AG04450 (cell line): ENCODE results near the gene TEX14. TPM values are rescaled to one million over a fixed set of nuclear protein-coding genes. Genes with fewer than 3 reads are reported as not detected.

Source experiments
- CTCF ChIA-PET: fragments of 300-600, 350-600 bp; formaldehyde crosslinking; extraction: SDS; loops from one replicate; lab custom pipeline; 2022; ENCODE audit warnings: antibody characterized with exemption, inconsistent platforms; lab: Charles Lee
- POLR2A ChIA-PET: fragments of 350-600 bp; formaldehyde crosslinking; extraction: SDS; loops from one replicate; lab custom pipeline; 2021; ENCODE audit warnings: antibody characterized with exemption, inconsistent platforms; lab: Yijun Ruan, JAX
- DNase-seq: peaks from one replicate; pipeline ENCODE4 v3.0.0-alpha.2; 2011; ENCODE audit warnings: low read depth, low spot score
- H3K27ac ChIP-seq: one replicate; pipeline ENCODE4 v1.5.1; 2012; ENCODE audit warnings: low read depth, low read length, control low read depth
- H3K27me3 ChIP-seq: one replicate; pipeline ENCODE4 v1.6.0; 2012; ENCODE audit warnings: low read length; ENCODE audit not compliant: control insufficient read depth, insufficient read depth
- H3K4me3 ChIP-seq: 2 replicates; pipeline ENCODE4 v1.5.1; 2011; ENCODE audit warnings: mild to moderate bottlenecking, low read depth, low read length, control low read depth
- H3K9me3 ChIP-seq: 2 replicates; pipeline ENCODE4 v1.5.1; 2012; ENCODE audit warnings: low read length; ENCODE audit not compliant: control insufficient read depth, insufficient read depth
- CTCF ChIP-seq: IDR thresholded peaks from 2 replicates; pipeline ENCODE4 v1.5.1; 2011; ENCODE audit warnings: low read depth, low read length, control low read depth, inconsistent platforms
- polyA plus RNA-seq: library from polyadenylated mRNA; depleted of rRNA; stranded (reverse); fragments of >200 nt; gene quantifications from 2 replicates; pipeline ENCODE4 v1.2.3, GENCODE V29; 2011

The TEX14 gene
- polyA plus RNA-seq, 1 experiment, result 0.09 TPM

GRCh38 chr17:58677194-58677880 lies 14.5 kb downstream of the TEX14 start:
- H3K27me3 ChIP-seq, result no peaks in the 10 kb centered on the region
- no peaks in the 10 kb centered on the region for H3K9me3 ChIP-seq
- H3K27ac ChIP-seq, result peak overlapping the region; percentile 57
- no peak for TF ChIP-seq CTCF
- ChIA-PET CTCF (no interaction called here), POLR2A (interaction anchor here (1.0 kb wide), 1 partner anchor 46 kb away, joined by 6 read pairs; no protein-coding TSS in a partner anchor)
- H3K4me3 ChIP-seq, result no peak overlapping the region
- DNase-seq, result no peak

- CTCF ChIA-PET, result interaction anchor here (0.5 to 1.7 kb wide), 2 partner anchors 94 to 254 kb away, joined by 3 to 8 read pairs; no protein-coding TSS in a partner anchor
- POLR2A ChIA-PET, result interaction anchor here (0.6 kb wide), 1 partner anchor 41 kb away, joined by 6 read pairs; no protein-coding TSS in a partner anchor
Observed at GRCh38 chr17:58671969-58672368, 19.9 kb downstream of the TEX14 start.

GRCh38 chr17:58669853-58670252 lies 22.0 kb downstream of the TEX14 start:
- Histone ChIP-seq H3K27me3 (no peaks in the 10 kb centered on the region), H3K4me3 (no peak overlapping the region), H3K27ac (no peak overlapping the region), H3K9me3 (no peaks in the 10 kb centered on the region; the same call in 1 of the 2 replicates)
- no peak for DNase-seq
- ChIA-PET POLR2A (interaction anchor here (0.7 to 1.0 kb wide), 2 partner anchors 10 to 38 kb away, joined by 3 read pairs; no protein-coding TSS in a partner anchor), CTCF (interaction anchor here (0.6 kb wide), 1 partner anchor 209 kb away, joined by 4 read pairs; no protein-coding TSS in a partner anchor)
- TF ChIP-seq CTCF, result no peak

More at GRCh38 chr17:58671969-58672368, 19.9 kb downstream of the TEX14 start:
- Histone ChIP-seq H3K27ac (no peak overlapping the region), H3K4me3 (no peak overlapping the region), H3K27me3 (no peaks in the 10 kb centered on the region), H3K9me3 (no peaks in the 10 kb centered on the region)
- TF ChIP-seq CTCF, result no peak
- DNase-seq, result no peak

GRCh38 chr17:58668598-58668935 lies 23.3 kb downstream of the TEX14 start:
- no peak overlapping the region for H3K27ac ChIP-seq
- TF ChIP-seq CTCF, result no peak
- H3K9me3 ChIP-seq, result no peaks in the 10 kb centered on the region; the same call in 1 of the 2 replicates
- CTCF ChIA-PET, result no interaction called here
- DNase-seq, result no peak
- H3K27me3 ChIP-seq, result no peaks in the 10 kb centered on the region
- no peak overlapping the region for H3K4me3 ChIP-seq
- POLR2A ChIA-PET, result interaction anchor here (1.0 kb wide), 1 partner anchor 10 kb away, joined by 5 read pairs; no protein-coding TSS in a partner anchor
